GM06990 (cell line): ENCODE data around the gene DDX17.

Experiments used
- DNase-seq: peaks from one replicate; pipeline ENCODE4 v3.0.0-alpha.2; 2011; ENCODE audit not compliant: insufficient read length; ENCODE audit errors: extremely low read depth
- H3K27me3 ChIP-seq: replicated peaks from 2 replicates; pipeline ENCODE4 v1.6.0; 2011; ENCODE audit warnings: low read length; ENCODE audit not compliant: control insufficient read depth, insufficient read depth
- H3K36me3 ChIP-seq: 2 replicates; pipeline ENCODE4 v1.5.1; 2011; ENCODE audit warnings: low read length; ENCODE audit not compliant: control insufficient read depth, insufficient read depth
- H3K4me3 ChIP-seq: replicated peaks from 2 replicates; pipeline ENCODE4 v1.5.1; 2011; ENCODE audit warnings: low read depth, mild to moderate bottlenecking, control low read depth, low read length
- TF ChIP-seq, protein P1 (sequence below): IDR thresholded peaks from 2 replicates; pipeline ENCODE4 v1.5.1; 2011; ENCODE audit warnings: low read length, control low read depth, mild to moderate bottlenecking, inconsistent platforms; ENCODE audit not compliant: insufficient read depth, poor library complexity, severe bottlenecking

The DDX17 gene

DNA sequence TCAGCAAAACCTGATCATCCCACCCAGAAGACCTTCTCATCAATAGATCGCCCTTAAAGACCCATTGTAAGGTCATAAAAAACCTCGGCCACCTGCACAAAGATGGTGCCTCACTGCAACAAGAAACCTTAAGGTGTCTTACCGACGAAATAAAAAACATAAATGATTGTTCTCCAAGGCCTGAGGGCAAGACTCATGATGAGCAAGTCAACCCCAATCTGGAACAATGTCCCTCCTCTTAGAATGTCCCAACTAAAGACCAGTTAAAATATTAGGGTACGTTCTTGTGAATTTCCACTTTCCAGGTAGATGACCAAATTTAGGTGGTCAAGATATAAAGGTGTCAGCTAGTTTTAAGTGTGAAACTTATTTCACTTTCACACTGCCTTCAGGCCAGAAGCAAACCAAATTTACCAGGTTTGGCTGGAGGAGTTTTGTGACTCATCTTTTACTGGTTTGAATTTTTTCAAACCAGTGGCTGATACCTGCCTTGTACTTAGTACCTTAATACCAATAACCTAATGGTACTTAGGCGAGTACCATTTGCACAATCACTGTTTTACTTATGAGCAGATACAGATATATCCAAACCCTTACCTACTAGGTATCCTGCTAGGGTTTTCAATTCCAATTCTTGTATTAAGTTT is 23.3 kb downstream of the DDX17 start:
- no peak for DNase-seq
- H3K27me3 ChIP-seq, result no peaks in the 10 kb centered on the region
- TF ChIP-seq, protein P1, sequence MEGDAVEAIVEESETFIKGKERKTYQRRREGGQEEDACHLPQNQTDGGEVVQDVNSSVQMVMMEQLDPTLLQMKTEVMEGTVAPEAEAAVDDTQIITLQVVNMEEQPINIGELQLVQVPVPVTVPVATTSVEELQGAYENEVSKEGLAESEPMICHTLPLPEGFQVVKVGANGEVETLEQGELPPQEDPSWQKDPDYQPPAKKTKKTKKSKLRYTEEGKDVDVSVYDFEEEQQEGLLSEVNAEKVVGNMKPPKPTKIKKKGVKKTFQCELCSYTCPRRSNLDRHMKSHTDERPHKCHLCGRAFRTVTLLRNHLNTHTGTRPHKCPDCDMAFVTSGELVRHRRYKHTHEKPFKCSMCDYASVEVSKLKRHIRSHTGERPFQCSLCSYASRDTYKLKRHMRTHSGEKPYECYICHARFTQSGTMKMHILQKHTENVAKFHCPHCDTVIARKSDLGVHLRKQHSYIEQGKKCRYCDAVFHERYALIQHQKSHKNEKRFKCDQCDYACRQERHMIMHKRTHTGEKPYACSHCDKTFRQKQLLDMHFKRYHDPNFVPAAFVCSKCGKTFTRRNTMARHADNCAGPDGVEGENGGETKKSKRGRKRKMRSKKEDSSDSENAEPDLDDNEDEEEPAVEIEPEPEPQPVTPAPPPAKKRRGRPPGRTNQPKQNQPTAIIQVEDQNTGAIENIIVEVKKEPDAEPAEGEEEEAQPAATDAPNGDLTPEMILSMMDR, result no peak
- H3K36me3 ChIP-seq, result peaks cover 27% of the 10 kb centered on the region
- H3K4me3 ChIP-seq, result no peak overlapping the region

- peaks cover 21% of the 10 kb centered on the region for H3K36me3 ChIP-seq
- TF ChIP-seq, protein P1, result no peak
- H3K27me3 ChIP-seq, result no peaks in the 10 kb centered on the region
- no peak overlapping the region for H3K4me3 ChIP-seq
- DNase-seq, result no peak
Measured at GRCh38 chr22:38481871-38482332, 24.2 kb downstream of the DDX17 start.

DNA sequence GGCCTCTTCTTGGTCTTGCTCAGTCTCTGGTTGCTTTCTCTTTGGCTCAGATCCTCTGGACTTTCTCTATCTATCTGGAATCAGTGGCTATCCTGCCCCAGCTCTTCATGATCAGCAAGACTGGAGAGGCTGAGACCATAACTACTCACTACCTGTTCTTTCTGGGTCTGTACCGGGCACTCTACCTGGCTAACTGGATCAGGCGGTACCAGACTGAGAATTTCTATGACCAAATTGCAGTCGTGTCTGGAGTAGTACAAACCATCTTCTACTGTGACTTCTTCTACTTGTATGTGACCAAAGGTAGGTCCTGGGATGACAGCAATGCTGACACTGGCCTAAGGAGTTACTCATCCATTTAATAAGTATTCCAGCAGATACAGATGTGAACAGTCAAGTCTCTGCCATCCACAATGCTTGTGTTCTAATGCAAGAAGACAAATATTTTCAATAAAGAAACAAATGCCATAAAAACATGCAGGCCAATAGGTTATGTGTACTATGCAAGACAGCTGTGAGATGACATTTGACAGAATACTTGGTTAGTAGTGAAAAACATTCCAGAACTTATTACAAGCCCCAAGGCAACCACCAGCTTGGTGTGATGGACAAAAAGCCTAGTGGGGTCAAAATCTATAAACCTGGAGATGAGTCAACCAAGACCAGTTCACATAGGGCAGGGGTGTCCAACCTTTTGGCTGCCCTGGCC is 24.8 kb downstream of the DDX17 start:
- TF ChIP-seq, protein P1, result no peak
- Histone ChIP-seq H3K36me3 (peaks cover 21% of the 10 kb centered on the region), H3K27me3 (no peaks in the 10 kb centered on the region), H3K4me3 (no peak overlapping the region)
- DNase-seq, result no peak

DNA sequence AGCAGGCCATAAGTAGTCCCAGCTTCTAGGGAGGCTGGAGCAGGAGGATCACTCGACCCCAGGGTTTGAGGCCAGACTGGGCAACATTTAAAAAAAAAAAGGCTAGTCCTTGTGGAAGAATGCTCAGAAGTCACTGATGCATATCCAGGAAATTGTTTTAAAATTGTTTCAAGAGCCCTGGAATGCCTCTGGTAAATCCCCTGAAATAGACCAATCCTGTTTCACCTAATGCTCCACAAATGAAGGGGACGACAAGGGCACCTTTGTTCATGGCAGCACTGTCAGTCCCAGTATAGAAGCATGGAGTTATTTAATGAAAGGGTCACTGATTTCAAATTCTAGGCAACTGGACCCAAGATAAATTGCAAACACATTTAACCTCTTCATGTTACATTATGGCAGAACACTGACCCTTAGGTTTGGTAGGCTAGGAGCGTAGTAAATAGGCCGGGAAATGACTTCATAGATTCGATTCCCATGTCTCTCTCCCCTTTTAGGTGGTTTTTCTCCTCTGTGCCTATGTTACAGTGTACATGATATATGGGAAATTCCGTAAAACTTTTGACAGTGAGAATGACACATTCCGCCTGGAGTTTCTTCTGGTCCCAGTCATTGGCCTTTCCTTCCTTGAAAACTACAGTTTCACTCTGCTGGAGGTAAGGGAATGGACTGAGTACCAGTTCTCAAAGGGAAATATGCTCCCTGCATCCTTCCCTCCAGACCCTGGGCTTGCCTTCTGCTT is 26.8 kb downstream of the DDX17 start:
- TF ChIP-seq, protein P1, result no peak
- peaks cover 13% of the 10 kb centered on the region for H3K36me3 ChIP-seq

GRCh38 chr22:38477585-38477984 is 28.5 kb downstream of the DDX17 start:
- H3K4me3 ChIP-seq, result no peak overlapping the region
- H3K27me3 ChIP-seq, result no peaks in the 10 kb centered on the region
- TF ChIP-seq, protein P1, result no peak
- H3K36me3 ChIP-seq, result peaks cover 7% of the 10 kb centered on the region
- DNase-seq, result no peak

More for the DNA sequence above, 26.8 kb downstream of the DDX17 start:
- Histone ChIP-seq H3K27me3 (no peaks in the 10 kb centered on the region), H3K4me3 (no peak overlapping the region)
- DNase-seq, result no peak
